IPS-18a (cell line): ENCODE results near the gene C16orf95.

Source experiments
- H3K27ac ChIP-seq: one replicate; pipeline ENCODE4 v1.5.1; 2013; ENCODE audit warnings: low read length
- H3K27me3 ChIP-seq: one replicate; pipeline ENCODE4 v1.6.1; 2013; ENCODE audit warnings: mild to moderate bottlenecking, low read length; ENCODE audit not compliant: control insufficient read depth, insufficient read depth
- H3K36me3 ChIP-seq: one replicate; pipeline ENCODE4 v1.6.1; 2013; ENCODE audit warnings: low read depth, low read length; ENCODE audit not compliant: control insufficient read depth
- H3K4me1 ChIP-seq: one replicate; pipeline ENCODE4 v1.6.1; 2013; ENCODE audit warnings: low read depth, low read length; ENCODE audit not compliant: control insufficient read depth
- H3K4me3 ChIP-seq: one replicate; pipeline ENCODE4 v1.5.1; 2013; ENCODE audit warnings: low read length
- H3K9ac ChIP-seq: one replicate; pipeline ENCODE4 v1.6.1; 2013; ENCODE audit warnings: mild to moderate bottlenecking, low read length, moderate library complexity
- H3K9me3 ChIP-seq: one replicate; pipeline ENCODE4 v1.6.1; 2013; ENCODE audit warnings: low read depth, low read length; ENCODE audit not compliant: control insufficient read depth

The C16orf95 gene

GRCh38 chr16:87305505-87306391, 11.4 kb downstream of the C16orf95 start:
- no peak overlapping the region for H3K27ac ChIP-seq
- H3K9ac ChIP-seq, result no peak overlapping the region
- no peaks in the 10 kb centered on the region for H3K9me3 ChIP-seq
- no peaks in the 10 kb centered on the region for H3K27me3 ChIP-seq
- no peaks in the 10 kb centered on the region for H3K36me3 ChIP-seq
- peaks cover 8% of the 10 kb centered on the region for H3K4me1 ChIP-seq
- no peak overlapping the region for H3K4me3 ChIP-seq

DNA sequence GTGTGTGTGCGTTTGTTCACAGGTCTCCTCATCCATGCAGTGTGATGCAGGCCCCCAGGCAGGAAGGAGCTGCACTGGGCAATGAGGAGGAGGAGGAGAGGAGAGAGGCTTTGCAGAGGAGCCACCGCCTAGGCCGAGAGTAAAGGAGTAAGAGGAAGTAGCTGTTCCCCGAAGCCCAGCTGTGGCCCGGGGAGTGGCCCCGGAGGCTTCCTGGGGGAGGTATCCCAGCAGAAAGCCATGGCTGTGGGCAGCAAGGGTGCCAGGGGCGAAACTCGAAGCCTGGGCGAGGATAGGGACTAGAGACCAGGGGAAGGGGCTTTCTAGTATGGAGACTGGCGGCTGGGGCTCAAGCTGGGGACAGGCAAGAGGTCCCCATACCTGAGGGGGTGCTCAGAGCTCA, 12.2 kb downstream of the C16orf95 start:
- no peak overlapping the region for H3K9ac ChIP-seq
- H3K27ac ChIP-seq, result no peak overlapping the region
- no peaks in the 10 kb centered on the region for H3K9me3 ChIP-seq
- peaks cover 8% of the 10 kb centered on the region for H3K4me1 ChIP-seq
- no peaks in the 10 kb centered on the region for H3K27me3 ChIP-seq
- H3K36me3 ChIP-seq, result no peaks in the 10 kb centered on the region
- no peak overlapping the region for H3K4me3 ChIP-seq

DNA sequence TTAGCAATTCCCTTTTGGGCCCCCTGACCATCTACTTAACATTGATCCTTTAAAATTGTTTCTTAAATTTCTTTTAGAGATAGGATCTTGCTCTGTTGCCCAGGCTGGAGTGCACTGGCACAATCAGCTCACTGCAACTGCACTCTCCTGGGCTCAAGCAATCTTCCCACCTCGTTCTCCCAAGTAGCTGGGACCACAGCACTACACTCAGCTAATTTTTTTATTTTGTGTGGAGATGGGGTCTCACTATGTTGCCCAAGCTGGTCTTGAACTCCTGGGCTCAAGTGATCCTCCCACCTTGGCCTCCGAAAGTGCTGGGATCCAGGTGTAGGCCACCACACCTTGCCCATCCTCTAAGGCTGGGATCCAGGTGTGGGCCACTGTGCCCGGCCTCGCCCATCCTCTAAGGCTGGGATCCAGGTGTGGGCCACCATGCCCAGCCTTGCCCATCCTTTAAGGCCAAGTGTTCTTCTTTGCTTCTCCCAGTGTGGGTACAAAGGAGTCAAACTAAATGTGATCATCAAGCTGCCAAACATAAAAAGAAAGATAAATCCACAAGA, 13.2 kb downstream of the C16orf95 start:
- Histone ChIP-seq H3K27me3 (no peaks in the 10 kb centered on the region), H3K36me3 (no peaks in the 10 kb centered on the region), H3K9ac (no peak overlapping the region), H3K9me3 (no peaks in the 10 kb centered on the region), H3K4me1 (peaks cover 8% of the 10 kb centered on the region), H3K4me3 (no peak overlapping the region), H3K27ac (no peak overlapping the region)

GRCh38 chr16:87303431-87303930, 13.7 kb downstream of the C16orf95 start:
- H3K4me3 ChIP-seq, result no peak overlapping the region
- H3K9ac ChIP-seq, result no peak overlapping the region
- no peaks in the 10 kb centered on the region for H3K27me3 ChIP-seq
- no peak overlapping the region for H3K27ac ChIP-seq
- H3K9me3 ChIP-seq, result no peaks in the 10 kb centered on the region
- H3K4me1 ChIP-seq, result peaks cover 8% of the 10 kb centered on the region
- no peaks in the 10 kb centered on the region for H3K36me3 ChIP-seq

- H3K27me3 ChIP-seq, result no peaks in the 10 kb centered on the region
- H3K9me3 ChIP-seq, result no peaks in the 10 kb centered on the region
- H3K9ac ChIP-seq, result no peak overlapping the region
- H3K4me1 ChIP-seq, result no peaks in the 10 kb centered on the region
- H3K27ac ChIP-seq, result no peak overlapping the region
- no peak overlapping the region for H3K4me3 ChIP-seq
- H3K36me3 ChIP-seq, result no peaks in the 10 kb centered on the region
Observed at GRCh38 chr16:87298857-87299465, 18.2 kb downstream of the C16orf95 start.

GRCh38 chr16:87297918-87298631, 19.1 kb downstream of the C16orf95 start:
- Histone ChIP-seq H3K27ac (no peak overlapping the region), H3K36me3 (no peaks in the 10 kb centered on the region), H3K27me3 (no peaks in the 10 kb centered on the region), H3K9me3 (no peaks in the 10 kb centered on the region), H3K4me1 (no peaks in the 10 kb centered on the region), H3K4me3 (no peak overlapping the region), H3K9ac (no peak overlapping the region)

GRCh38 chr16:87297407-87297806, 19.8 kb downstream of the C16orf95 start:
- Histone ChIP-seq H3K4me3 (no peak overlapping the region), H3K27me3 (no peaks in the 10 kb centered on the region), H3K27ac (no peak overlapping the region), H3K36me3 (no peaks in the 10 kb centered on the region), H3K9ac (no peak overlapping the region), H3K4me1 (no peaks in the 10 kb centered on the region), H3K9me3 (no peaks in the 10 kb centered on the region)

GRCh38 chr16:87295661-87296531, 21.3 kb downstream of the C16orf95 start:
- Histone ChIP-seq H3K4me1 (no peaks in the 10 kb centered on the region), H3K9ac (no peak overlapping the region), H3K36me3 (no peaks in the 10 kb centered on the region), H3K4me3 (no peak overlapping the region), H3K27ac (no peak overlapping the region), H3K27me3 (no peaks in the 10 kb centered on the region), H3K9me3 (no peaks in the 10 kb centered on the region)

DNA sequence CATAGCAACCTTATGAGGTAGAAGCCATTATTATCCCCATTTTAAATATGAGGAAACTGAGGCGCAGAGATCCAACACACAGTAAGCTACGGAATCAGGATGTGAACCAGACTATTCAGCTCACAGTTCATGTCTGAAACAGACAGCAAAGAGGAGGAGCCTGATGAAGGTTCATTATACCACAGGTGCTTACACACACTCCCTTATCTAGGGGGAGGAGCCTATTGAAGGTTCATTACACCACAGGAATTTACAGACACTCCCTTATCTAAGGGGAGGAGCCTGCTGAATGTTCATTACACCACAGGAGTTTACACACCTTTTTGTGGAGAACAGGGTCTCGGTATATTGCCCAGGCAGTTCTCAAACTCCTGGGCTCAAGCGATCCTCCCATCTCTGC, 21.9 kb downstream of the C16orf95 start:
- Histone ChIP-seq H3K9me3 (no peaks in the 10 kb centered on the region), H3K27ac (no peak overlapping the region), H3K36me3 (no peaks in the 10 kb centered on the region), H3K27me3 (no peaks in the 10 kb centered on the region), H3K4me1 (no peaks in the 10 kb centered on the region), H3K4me3 (no peak overlapping the region), H3K9ac (no peak overlapping the region)

GRCh38 chr16:87293990-87294389, 23.2 kb downstream of the C16orf95 start:
- H3K9me3 ChIP-seq, result no peaks in the 10 kb centered on the region
- H3K27ac ChIP-seq, result no peak overlapping the region
- H3K36me3 ChIP-seq, result no peaks in the 10 kb centered on the region
- H3K4me3 ChIP-seq, result no peak overlapping the region
- no peaks in the 10 kb centered on the region for H3K27me3 ChIP-seq
- no peak overlapping the region for H3K9ac ChIP-seq
- no peaks in the 10 kb centered on the region for H3K4me1 ChIP-seq
